Esophagus squamous epithelium (tissue), 5 donors: Measurements from ENCODE around the gene ZNF106. TPM values are rescaled to one million over a fixed set of nuclear protein-coding genes. Genes with fewer than 3 reads are reported as not detected.
A peak's percentile ranks its signal among the peaks of the same experiment; 100 is the strongest.

Experiments used
- DNase-seq: peaks from one replicate; lab custom pipeline; 2025; lab: John Stamatoyannopoulos, UW
- H3K27ac ChIP-seq, 4 donors: fragments of 200-600 bp; sonication (generic); one replicate each; pipeline ENCODE4 v1.5.1; 2016 to 2019; ENCODE audit warnings: mild to moderate bottlenecking in 1 of 4
- H3K27me3 ChIP-seq, 4 donors: fragments of 200-600 bp; sonication (generic); 1 replicate in 3 of 4; 2 replicates in 1 of 4; pipeline versions ENCODE4 v1.5.1 to v1.6.0; 2017 to 2021; ENCODE audit warnings: antibody characterized with exemption in 1 of 4
- H3K36me3 ChIP-seq, 3 donors: fragments of 200-600 bp; sonication (generic); one replicate each; pipeline ENCODE4 v1.5.1; 2016 to 2019
- H3K4me1 ChIP-seq, 3 donors: fragments of 200-600 bp; sonication (generic); one replicate each; pipeline ENCODE4 v1.5.1; 2017 to 2019
- H3K4me3 ChIP-seq, 4 donors: fragments of 200-600 bp; sonication (generic); 1 replicate in 3 of 4; 2 replicates in 1 of 4; pipeline ENCODE4 v1.5.1; 2016 to 2019; ENCODE audit warnings: mild to moderate bottlenecking in 2 of 4, moderate library complexity in 1 of 4
- H3K9me3 ChIP-seq, 3 donors: fragments of 200-600 bp; sonication (generic); one replicate each; pipeline ENCODE4 v1.5.1; 2016 to 2019
- CTCF ChIP-seq, 6 experiments: fragments of 450-650 bp in 4 of 6; fragments of 200-600 bp in 2 of 6; sonication (generic) in 2 of 6; IDR thresholded peaks; one replicate each; pipeline ENCODE4 v1.5.1; 2016 to 2019; ENCODE audit warnings: antibody characterized with exemption in 6 of 6, mild to moderate bottlenecking in 4 of 6, moderate library complexity in 4 of 6
- POLR2A ChIP-seq, 4 donors: fragments of 450-650 bp; IDR thresholded peaks; one replicate each; pipeline ENCODE4 v1.6.1; 2017; ENCODE audit warnings: antibody characterized with exemption in 4 of 4, mild to moderate bottlenecking in 4 of 4, moderate library complexity in 3 of 4
- WGBS, 2 donors: methylation state at CpG; one replicate each; pipeline ENCODE4 v1.1.5; 2018; 5-methylcytosine and 5-hydroxymethylcytosine counted together
- intact Hi-C: fragments of 100-400 bp; cut with DNase I; formaldehyde crosslinking; loops from one replicate; pipeline ENCODE4 v1.15.0; 2022
- total RNA-seq, 4 donors: library from RNA; depleted of rRNA; stranded (reverse); fragments of >200 nt; gene quantifications; one replicate each; pipeline ENCODE4 v1.1.0, GENCODE V29; 2016
- donor health status: DM: yes; HTN: yes; CAD: no.

ZNF106 gene
- total RNA-seq, 4 donors from 2014 or later = 16.0 to 65.0 (median 33.8) TPM

GRCh38 chr15:42456531-42456930, 34.4 kb downstream of the ZNF106 start:
- no peaks in the 10 kb centered on the region for H3K9me3 ChIP-seq
- peaks cover 2 to 22% (median 2%) of the 10 kb centered on the region in 3 donors for H3K36me3 ChIP-seq
- TF ChIP-seq POLR2A (IDR thresholded peaks at IDR 0.05) (no peak), CTCF (IDR thresholded peaks at IDR 0.05) (no peak)
- H3K4me3 ChIP-seq = peak overlapping the region in 3 of 4 donors; percentile 24 to 53 (median 33)
- H3K27ac ChIP-seq = peak overlapping the region in 3 of 4 donors; percentile 81 to 87 (median 81)
- DNase-seq = no peak
- H3K27me3 ChIP-seq = no peaks in the 10 kb centered on the region
- peaks cover 0 to 30% (median 5%) of the 10 kb centered on the region in 3 donors for H3K4me1 ChIP-seq
- intact Hi-C loops = no loop called here

GRCh38 chr15:42453826-42454225, 37.1 kb downstream of the ZNF106 start:
- Histone ChIP-seq H3K27ac (no peak overlapping the region), H3K9me3 (no peaks in the 10 kb centered on the region), H3K27me3 (no peaks in the 10 kb centered on the region), H3K4me3 (no peak overlapping the region), H3K36me3 (peaks cover 3 to 49% (median 7%) of the 10 kb centered on the region in 3 donors), H3K4me1 (peaks cover 0 to 21% (median 0%) of the 10 kb centered on the region in 3 donors)
- DNase-seq = no peak
- intact Hi-C loops = no loop called here
- TF ChIP-seq POLR2A (IDR thresholded peaks at IDR 0.05) (no peak), CTCF (IDR thresholded peaks at IDR 0.05) (no peak)
- 92 to 98% methylated on average over 3 of the region's 3 CpGs for WGBS, 2 donors

GRCh38 chr15:42450425-42450790, 40.5 kb downstream of the ZNF106 start:
- no peaks in the 10 kb centered on the region for H3K9me3 ChIP-seq
- no peak for DNase-seq
- intact Hi-C loops = no loop called here
- H3K27ac ChIP-seq = no peak overlapping the region
- H3K27me3 ChIP-seq = no peaks in the 10 kb centered on the region
- no peak overlapping the region for H3K4me3 ChIP-seq
- peaks cover 3 to 83% (median 7%) of the 10 kb centered on the region in 3 donors for H3K36me3 ChIP-seq
- H3K4me1 ChIP-seq = no peaks in the 10 kb centered on the region
- WGBS, 2 donors = 90 to 95% methylated on average over 4 of the region's 4 CpGs
- TF ChIP-seq POLR2A (IDR thresholded peaks at IDR 0.05) (no peak), CTCF (IDR thresholded peaks at IDR 0.05) (no peak)

GRCh38 chr15:42449770-42450424, 41.0 kb downstream of the ZNF106 start:
- peaks cover 3 to 87% (median 7%) of the 10 kb centered on the region in 3 donors for H3K36me3 ChIP-seq

More at GRCh38 chr15:42449770-42450424, 41.0 kb downstream of the ZNF106 start:
- no peak for DNase-seq
- no peak overlapping the region for H3K27ac ChIP-seq
- no peaks in the 10 kb centered on the region for H3K9me3 ChIP-seq
- H3K27me3 ChIP-seq = no peaks in the 10 kb centered on the region
- intact Hi-C loops = no loop called here
- TF ChIP-seq CTCF (IDR thresholded peaks at IDR 0.05) (no peak), POLR2A (IDR thresholded peaks at IDR 0.05) (no peak)
- H3K4me1 ChIP-seq = peaks cover 0 to 2% (median 0%) of the 10 kb centered on the region in 3 donors
- 89 to 95% methylated on average over 12 to 13 of the region's 13 CpGs for WGBS, 2 donors
- H3K4me3 ChIP-seq = no peak overlapping the region
